ENCODE data around the gene EREG. TPM values are rescaled to one million over a fixed set of nuclear protein-coding genes. Genes with fewer than 3 reads are reported as not detected.

The EREG gene
- total RNA-seq, 4 donors from 2014 or later: 9.4 to 63.8 (median 31.6) TPM

GRCh38 chr4:74376888-74377483 lies 12.0 kb downstream of the EREG start:
- no peak for TF ChIP-seq POLR2AphosphoS5 (IDR thresholded peaks at IDR 0.05)
- peak; percentile 33 to 47 for TF ChIP-seq CTCF (IDR thresholded peaks at IDR 0.05)
- Histone ChIP-seq H3K4me1 (peaks cover 5% of the 10 kb centered on the region), H3K27me3 (no peaks in the 10 kb centered on the region), H3K4me3 (no peak overlapping the region), H3K36me3 (no peaks in the 10 kb centered on the region), H3K27ac (no peak overlapping the region), H3K9me3 (no peaks in the 10 kb centered on the region)
- no peak for DNase-seq (ENCODE audit: low spot score in 2 of 2)
- 55% methylated on average over 4 of the region's 4 CpGs for WGBS

- Histone ChIP-seq H3K9me3 (no peaks in the 10 kb centered on the region), H3K4me3 (no peak overlapping the region), H3K27ac (no peak overlapping the region), H3K36me3 (no peaks in the 10 kb centered on the region), H3K27me3 (no peaks in the 10 kb centered on the region), H3K4me1 (peaks cover 5% of the 10 kb centered on the region)
- no peak for TF ChIP-seq CTCF (IDR thresholded peaks at IDR 0.05)
- TF ChIP-seq POLR2A (IDR thresholded peaks at IDR 0.05): no peak
- TF ChIP-seq EP300 (IDR thresholded peaks at IDR 0.05): no peak
- 84% methylated on average over 4 of the region's 5 CpGs for WGBS
- DNase-seq (ENCODE audit: low spot score in 2 of 2): no peak
These were observed 12.8 kb downstream of the EREG start for GRCh38 chr4:74377714-74378113.

GRCh38 chr4:74378573-74378972 lies 13.6 kb downstream of the EREG start:
- H3K4me1 ChIP-seq: peaks cover 5% of the 10 kb centered on the region
- H3K4me3 ChIP-seq: no peak overlapping the region
- H3K27me3 ChIP-seq: no peaks in the 10 kb centered on the region
- no peaks in the 10 kb centered on the region for H3K9me3 ChIP-seq
- no peak overlapping the region for H3K27ac ChIP-seq
- no peak for TF ChIP-seq POLR2AphosphoS5 (IDR thresholded peaks at IDR 0.05)
- TF ChIP-seq EP300 (IDR thresholded peaks at IDR 0.05): no peak
- TF ChIP-seq CTCF (IDR thresholded peaks at IDR 0.05): no peak
- no peak for TF ChIP-seq POLR2A (IDR thresholded peaks at IDR 0.05)
- no peak for DNase-seq (ENCODE audit: low spot score in 2 of 2)
- no peaks in the 10 kb centered on the region for H3K36me3 ChIP-seq

GRCh38 chr4:74379912-74380311 lies 15.0 kb downstream of the EREG start:
- Histone ChIP-seq H3K4me3 (no peak overlapping the region), H3K36me3 (no peaks in the 10 kb centered on the region), H3K27ac (no peak overlapping the region), H3K9me3 (no peaks in the 10 kb centered on the region), H3K27me3 (no peaks in the 10 kb centered on the region), H3K4me1 (peaks cover 2% of the 10 kb centered on the region)
- WGBS: 77% methylated on average over 6 of the region's 6 CpGs
- no peak for DNase-seq (ENCODE audit: low spot score in 2 of 2)
- TF ChIP-seq CTCF (IDR thresholded peaks at IDR 0.05) (no peak), POLR2A (IDR thresholded peaks at IDR 0.05) (no peak), EP300 (IDR thresholded peaks at IDR 0.05) (no peak), POLR2AphosphoS5 (IDR thresholded peaks at IDR 0.05) (no peak)

- H3K4me3 ChIP-seq: no peak overlapping the region
- no peaks in the 10 kb centered on the region for H3K27me3 ChIP-seq
These were observed 20.4 kb downstream of the EREG start for GRCh38 chr4:74385386-74385785.

More at GRCh38 chr4:74385386-74385785, 20.4 kb downstream of the EREG start:
- H3K9me3 ChIP-seq: no peaks in the 10 kb centered on the region
- no peaks in the 10 kb centered on the region for H3K36me3 ChIP-seq
- WGBS: 74% methylated on average over 1 of the region's 1 CpG
- no peak overlapping the region for H3K27ac ChIP-seq
- DNase-seq (ENCODE audit: low spot score in 2 of 2): no peak
- TF ChIP-seq CTCF (IDR thresholded peaks at IDR 0.05) (no peak), POLR2A (IDR thresholded peaks at IDR 0.05) (no peak), EP300 (IDR thresholded peaks at IDR 0.05) (no peak)
- H3K4me1 ChIP-seq: no peaks in the 10 kb centered on the region

All from suprapubic skin (tissue), 4 donors.